CD4-positive, alpha-beta T cell treated with Interleukin-4 for 1 hour (primary cell): ENCODE measurements around the gene TOX2.

Experiments
- DNase-seq, 2 donors: peaks; one replicate each; pipeline ENCODE4 v3.0.0-alpha.2; 2020 to 2022

Gene TOX2

GRCh38 chr20:43914311-43915210 is at the start of gene TOX2:
Gene TOX2, plus strand, starts transcription at chr20:43914852. Its CDS starts 40 bp downstream, at chr20:43914892.
- DNase-seq: peak; percentile 35 to 46

GRCh38 chr20:43868091-43868490 is 46.6 kb upstream of the TOX2 start:
- DNase-seq: no peak

- no peak for DNase-seq
Observed at GRCh38 chr20:43870484-43870883, 44.2 kb upstream of the TOX2 start.

GRCh38 chr20:43878776-43879175 is 35.9 kb upstream of the TOX2 start:
- DNase-seq: no peak

- no peak for DNase-seq
Observed at GRCh38 chr20:43893930-43894329, 20.7 kb upstream of the TOX2 start.

DNA sequence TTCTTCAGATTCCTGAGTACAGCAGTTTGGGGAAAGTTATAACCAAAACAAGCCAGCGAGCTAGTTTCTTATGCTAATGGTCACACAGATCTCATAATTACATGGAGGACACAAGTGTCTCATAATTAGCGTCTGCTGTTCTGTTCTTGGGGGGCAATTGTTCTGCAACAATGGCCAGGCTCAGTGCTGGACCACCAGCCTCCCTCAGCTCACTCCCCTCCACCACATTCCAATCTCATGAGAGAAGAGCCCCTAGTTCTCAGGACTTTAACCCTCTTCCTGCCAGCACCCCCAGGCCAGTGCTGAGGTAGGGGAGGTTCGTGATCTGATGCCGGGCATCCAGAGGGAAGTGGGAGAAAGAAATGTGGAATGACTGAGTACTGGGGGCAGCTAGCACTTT is 20.2 kb upstream of the TOX2 start:
- DNase-seq: no peak

GRCh38 chr20:43895235-43895634 is 19.4 kb upstream of the TOX2 start:
- DNase-seq: no peak

GRCh38 chr20:43899274-43900120 is 15.2 kb upstream of the TOX2 start:
- no peak for DNase-seq

DNA sequence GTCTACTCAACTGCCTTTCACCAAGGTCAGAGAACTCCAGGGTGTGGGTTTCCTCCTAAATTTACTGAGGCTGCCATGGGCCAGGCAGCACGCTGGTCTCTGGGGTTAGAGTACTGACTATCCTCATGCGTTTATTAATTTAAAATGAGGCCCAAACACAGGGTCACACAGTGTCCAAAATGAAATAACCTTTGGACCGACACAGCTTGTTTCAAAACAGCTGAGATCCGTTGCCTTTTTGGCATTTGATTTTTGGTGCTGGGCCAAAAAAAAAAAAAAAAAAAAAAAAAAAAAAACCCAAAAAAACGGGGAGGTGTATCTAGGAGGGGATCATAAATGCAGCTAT is 14.6 kb upstream of the TOX2 start:
- no peak for DNase-seq

GRCh38 chr20:43900496-43900895 is 14.2 kb upstream of the TOX2 start:
- no peak for DNase-seq

- DNase-seq: no peak
Observed at GRCh38 chr20:43901296-43901695, 13.4 kb upstream of the TOX2 start.

- no peak for DNase-seq
Observed at GRCh38 chr20:43903953-43904826, 10.5 kb upstream of the TOX2 start.

DNA sequence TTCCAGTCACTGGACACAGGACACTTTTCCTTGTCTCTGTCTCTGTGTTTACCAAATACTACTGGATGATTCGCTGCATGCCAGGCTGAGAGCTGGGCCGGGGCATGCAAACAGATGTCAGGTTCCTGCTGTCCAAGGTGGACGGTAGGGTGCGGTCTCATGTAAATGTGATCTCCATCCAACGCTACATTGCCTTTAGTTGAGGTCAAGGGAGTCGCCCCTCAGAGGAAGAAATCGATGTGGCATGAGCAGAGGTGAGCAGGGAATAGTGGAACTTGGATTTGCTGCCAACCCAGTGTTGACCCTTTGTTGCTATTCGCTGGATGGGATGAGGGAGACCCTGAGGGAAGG is 9.8 kb upstream of the TOX2 start:
- no peak for DNase-seq

GRCh38 chr20:43906505-43907034 is 8.1 kb upstream of the TOX2 start:
- no peak for DNase-seq

DNA sequence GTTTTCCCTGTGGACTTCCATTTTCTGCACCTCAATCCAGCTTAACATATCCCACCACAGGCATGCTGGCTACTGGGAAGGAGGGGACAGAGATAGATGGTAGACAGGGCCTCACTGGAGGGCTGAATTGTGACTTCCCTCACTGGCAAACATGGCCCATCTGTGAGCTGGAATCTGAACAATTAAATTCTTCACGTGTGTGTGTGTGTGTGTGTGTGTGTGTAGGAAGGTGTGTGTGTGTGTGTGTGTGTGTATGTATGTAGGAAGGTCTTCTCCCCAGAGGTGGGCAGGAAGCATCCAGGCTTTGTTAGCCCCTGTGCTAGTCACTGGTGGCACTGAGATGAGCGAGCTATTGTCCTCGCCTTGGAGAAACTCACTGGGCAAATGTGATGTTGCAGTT is 5.4 kb upstream of the TOX2 start:
- DNase-seq: no peak

DNA sequence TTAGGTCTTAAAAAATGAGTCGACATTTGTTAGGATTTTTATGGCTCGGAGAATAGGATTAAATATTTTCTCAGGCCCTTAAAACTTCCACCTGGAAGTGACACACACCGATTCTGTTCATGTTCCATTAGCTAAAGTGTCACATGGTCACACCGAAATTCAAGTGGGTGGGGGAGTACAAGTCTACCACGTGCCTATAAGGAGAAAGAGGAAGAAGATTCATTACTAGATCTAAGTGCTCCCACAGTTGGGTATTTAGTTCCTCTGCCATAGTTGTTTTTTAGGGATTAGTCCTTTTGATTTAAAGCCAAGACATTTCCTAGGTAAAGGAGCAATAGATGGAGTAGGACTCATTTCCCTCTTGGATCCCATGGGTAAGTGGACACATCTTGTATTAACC is 4.9 kb upstream of the TOX2 start:
- no peak for DNase-seq

- no peak for DNase-seq
Observed at GRCh38 chr20:43910564-43910963, 4.1 kb upstream of the TOX2 start.

DNA sequence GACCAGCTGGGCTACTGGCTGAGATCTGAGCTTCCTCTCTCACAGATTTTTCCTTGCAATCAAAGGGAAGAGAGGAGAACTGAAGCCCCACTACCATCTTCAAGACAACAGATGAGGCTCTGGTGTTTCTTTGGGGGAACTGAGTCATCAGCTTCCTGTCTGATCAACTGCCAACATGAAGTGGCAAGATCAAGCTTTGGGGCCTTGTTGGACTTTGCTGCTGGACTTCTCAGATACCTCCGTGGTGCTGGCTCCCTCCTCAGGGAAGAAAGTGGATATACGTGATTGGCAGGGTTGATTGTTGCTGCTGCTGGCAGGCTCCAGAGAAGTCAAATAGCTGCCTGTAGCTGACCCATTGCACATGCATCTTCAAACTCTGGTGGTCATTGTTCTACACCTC is 3.6 kb upstream of the TOX2 start:
- DNase-seq: no peak

DNA sequence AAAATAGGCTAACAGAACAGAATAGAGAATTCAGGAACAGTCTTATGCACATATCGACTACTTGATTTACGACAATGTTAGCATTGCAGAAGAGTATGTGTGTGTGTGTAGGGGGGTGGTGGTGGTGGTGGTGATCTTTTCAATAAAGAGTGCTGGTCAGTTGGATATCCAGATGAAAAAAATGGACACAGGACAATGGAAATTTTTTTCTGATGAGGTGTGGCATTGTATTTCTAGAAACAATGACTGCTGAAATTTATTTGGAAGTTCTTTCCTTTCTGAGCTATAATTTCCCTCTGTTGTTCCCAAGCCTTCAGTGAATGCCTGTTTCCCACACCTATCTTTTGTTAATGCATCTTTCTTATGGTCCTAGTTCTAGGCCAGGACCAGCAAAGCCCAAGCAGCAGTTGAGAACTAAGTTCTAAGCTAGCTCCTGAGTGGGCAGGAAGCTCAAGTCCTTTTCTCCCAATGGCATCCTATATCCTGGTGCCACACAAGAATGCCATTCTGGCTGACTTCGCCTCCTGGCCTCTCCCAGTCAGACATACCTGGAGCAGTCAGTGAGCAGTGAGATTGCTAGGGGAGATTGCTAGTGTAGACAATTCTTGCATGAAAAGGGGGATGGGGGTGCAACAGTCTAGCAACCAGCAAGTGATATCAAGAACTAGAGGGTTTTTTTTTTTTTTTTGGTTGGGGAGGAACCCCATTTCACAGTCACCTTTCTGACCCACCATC is 1.2 kb upstream of the TOX2 start:
- DNase-seq: no peak

DNA sequence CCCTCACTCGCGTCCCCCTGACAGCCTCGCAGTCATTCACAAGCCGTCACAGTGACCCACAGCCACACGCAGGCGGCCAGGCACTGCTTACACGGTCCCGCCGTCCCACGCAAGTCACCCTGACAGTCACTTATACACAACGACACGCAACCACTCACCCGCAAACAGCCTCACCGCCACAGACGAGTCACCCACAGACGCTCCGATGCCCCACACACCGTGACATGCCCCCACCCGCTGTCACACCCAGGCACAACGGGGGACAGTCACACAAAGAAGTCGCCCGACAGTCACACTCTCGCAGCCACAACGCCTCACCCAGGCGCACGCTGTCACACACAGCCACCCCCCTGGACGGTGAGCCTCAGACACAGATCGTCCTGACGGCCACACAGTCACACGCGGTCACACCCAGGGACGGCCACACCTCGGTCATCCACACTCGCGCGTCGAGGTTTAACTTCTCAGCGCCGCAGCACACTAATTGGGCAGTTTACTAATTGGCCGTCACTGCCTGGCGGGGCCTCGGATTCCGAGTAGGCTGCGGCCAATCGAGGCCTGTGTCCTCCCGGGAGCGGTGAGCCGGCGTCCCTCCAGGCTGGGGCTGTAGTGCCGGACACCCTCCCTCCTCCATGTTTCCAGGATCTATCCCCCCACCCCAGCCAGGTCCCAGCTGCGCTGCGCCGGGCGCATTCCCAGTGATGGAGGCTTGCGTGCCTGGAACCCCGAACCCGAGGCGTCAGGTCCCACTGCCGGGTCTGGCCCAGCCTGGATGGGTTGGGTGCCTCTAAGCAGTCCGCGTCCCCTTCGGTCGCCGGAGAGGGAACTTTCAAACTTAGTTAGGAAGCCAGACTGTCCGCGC is 790 bp downstream of the TOX2 start:
- DNase-seq: peak; percentile 33 to 44
